Lung (tissue), 12 donors: ENCODE data around the gene SCAF8. TPM values are rescaled to one million over a fixed set of nuclear protein-coding genes. Genes with fewer than 3 reads are reported as not detected.

ENCODE experiments used
- ATAC-seq: fragments of 200-7000 bp; cut with Tn5 transposase; one replicate; pipeline ENCODE4 v1.9.1; 2020; ENCODE audit warnings: moderate number of reproducible peaks; ENCODE audit not compliant: insufficient read depth, low FRiP score
- DNase-seq, 3 donors: peaks; one replicate each; pipeline ENCODE4 v3.0.0-alpha.2; 2013 to 2017
- H3K27ac ChIP-seq, 2 donors: one replicate each; pipeline ENCODE4 v1.5.1; 2013; ENCODE audit warnings: mild to moderate bottlenecking in 2 of 2, moderate library complexity in 2 of 2, control low read depth in 1 of 2, inconsistent platforms in 1 of 2, low read depth in 1 of 2, low read length in 1 of 2
- H3K27me3 ChIP-seq, 3 donors: one replicate each; pipeline ENCODE4 v1.5.1; 2013; ENCODE audit warnings: low read length in 2 of 3; ENCODE audit not compliant: control insufficient read depth in 3 of 3, insufficient read depth in 3 of 3
- H3K36me3 ChIP-seq, 4 donors: one replicate each; pipeline ENCODE4 v1.5.1; 2013; ENCODE audit warnings: low read length in 4 of 4, mild to moderate bottlenecking in 1 of 4, moderate library complexity in 1 of 4; ENCODE audit not compliant: control insufficient read depth in 4 of 4, insufficient read depth in 4 of 4
- H3K4me1 ChIP-seq, 5 donors: one replicate each; pipeline ENCODE4 v1.5.1; 2013; ENCODE audit warnings: low read length in 5 of 5, mild to moderate bottlenecking in 2 of 5, moderate library complexity in 1 of 5; ENCODE audit not compliant: control insufficient read depth in 5 of 5, insufficient read depth in 5 of 5
- H3K4me3 ChIP-seq: one replicate; pipeline ENCODE4 v1.5.1; 2013; ENCODE audit warnings: mild to moderate bottlenecking, control low read depth, moderate library complexity
- H3K9ac ChIP-seq, 2 donors: one replicate each; pipeline ENCODE4 v1.5.1; 2013; ENCODE audit warnings: low read length in 2 of 2, control low read depth in 1 of 2; ENCODE audit not compliant: insufficient read depth in 1 of 2
- H3K9me3 ChIP-seq, 4 donors: one replicate each; pipeline ENCODE4 v1.5.1; 2013; ENCODE audit warnings: low read length in 3 of 4, mild to moderate bottlenecking in 1 of 4, moderate library complexity in 1 of 4; ENCODE audit not compliant: control insufficient read depth in 4 of 4, insufficient read depth in 3 of 4
- CTCF ChIP-seq: IDR thresholded peaks from 2 replicates; pipeline ENCODE4 v1.5.1; 2012; ENCODE audit warnings: mild to moderate bottlenecking; ENCODE audit errors: control extremely low read depth, extremely low read depth
- WGBS, 2 donors: extraction: QIAGEN DNeasy Blood & Tissue Kit; methylation state at CpG; one replicate each; pipeline ENCODE4 v1.1.7; 2013; 5-methylcytosine and 5-hydroxymethylcytosine counted together
- polyA plus RNA-seq, 2 donors: library from polyadenylated mRNA; stranded (reverse); fragments of 200-250 nt; gene quantifications; one replicate each; pipeline ENCODE4 v1.2.1, GENCODE V29; 2013
- total RNA-seq, 2 donors: library from RNA; depleted of rRNA in 1 of 2; stranded (reverse); fragments of >200 nt in 1 of 2; gene quantifications; one replicate each; pipeline ENCODE4 v1.2.1, GENCODE V29; 2014 to 2021
- donor health status: control.
- donor health status: control.
- donor health status: Bipolar disorder and iron deficiency.
- donor health status: healthy.
- donor health status: DM: yes; HTN: yes; CAD: no.

The SCAF8 gene
- total and polyA plus RNA-seq, 4 donors = 11.2 to 71.9 (median 23.6) TPM

GRCh38 chr6:154721460-154721859 is 11.8 kb upstream of the SCAF8 start:
- 51 to 63% methylated on average over 6 of the region's 6 CpGs for WGBS, 2 donors
- Histone ChIP-seq H3K27ac (no peak overlapping the region), H3K4me3 (no peak overlapping the region), H3K9ac (no peak overlapping the region), H3K9me3 (peaks cover 0 to 6% (median under 1%) of the 10 kb centered on the region in 4 donors), H3K4me1 (no peaks in the 10 kb centered on the region), H3K36me3 (no peaks in the 10 kb centered on the region), H3K27me3 (no peaks in the 10 kb centered on the region)
- no peak for TF ChIP-seq CTCF
- ATAC-seq (no peak), DNase-seq (no peak)

- H3K4me1 ChIP-seq = peaks cover 0 to 2% (median 0%) of the 10 kb centered on the region in 5 donors
- no peak overlapping the region for H3K4me3 ChIP-seq
- no peaks in the 10 kb centered on the region for H3K36me3 ChIP-seq
- H3K27ac ChIP-seq = no peak overlapping the region
- no peaks in the 10 kb centered on the region for H3K27me3 ChIP-seq
- no peaks in the 10 kb centered on the region for H3K9me3 ChIP-seq
- ATAC-seq (no peak), DNase-seq (no peak)
- no peak overlapping the region for H3K9ac ChIP-seq
- WGBS, 2 donors = 86 to 88% methylated on average over 1 of the region's 1 CpG
- no peak for TF ChIP-seq CTCF
Observed at GRCh38 chr6:154726887-154727286, 6.3 kb upstream of the SCAF8 start.

GRCh38 chr6:154731296-154732218 is 1.7 kb upstream of the SCAF8 start:
- H3K27ac ChIP-seq = no peak overlapping the region
- no peaks in the 10 kb centered on the region for H3K27me3 ChIP-seq
- peaks cover 0 to 4% (median 0%) of the 10 kb centered on the region in 4 donors for H3K36me3 ChIP-seq
- H3K9me3 ChIP-seq = no peaks in the 10 kb centered on the region
- H3K9ac ChIP-seq = peak overlapping the region in 1 of 2 donors; percentile 94
- H3K4me1 ChIP-seq = peaks cover 0 to 26% (median 8%) of the 10 kb centered on the region in 5 donors
- no peak for TF ChIP-seq CTCF
- DNase-seq (no peak), ATAC-seq (no peak)
- 95 to 97% methylated on average over 24 of the region's 24 CpGs for WGBS, 2 donors
- no peak overlapping the region for H3K4me3 ChIP-seq
